ENCODE results near the gene VWA7. TPM values are rescaled to one million over a fixed set of nuclear protein-coding genes. Genes with fewer than 3 reads are reported as not detected.

Gene VWA7
- total RNA-seq, 1 donor from 2014 or later, result 3.0 TPM

- no peak for DNase-seq
- no peak within 1 kb of the TSS for H3K4me3 Mint-ChIP-seq
- intact Hi-C loops (cut with micrococcal nuclease), result no loop called here
- peaks cover 6% of the 10 kb centered on the region for H3K36me3 Mint-ChIP-seq (ENCODE audit: low read depth)
- no peaks in the 10 kb centered on the region for H3K9me3 Mint-ChIP-seq
- peaks cover 16% of the 10 kb centered on the region for H3K4me1 Mint-ChIP-seq
- H3K27ac Mint-ChIP-seq, result no peak within 1 kb of the TSS
- peaks cover 4% of the 10 kb centered on the region for H3K27me3 Mint-ChIP-seq
Observed at GRCh38 chr6:31721351-31722020, 55.6 kb downstream of the VWA7 start, which contains the start of gene LY6G6C. LY6G6C (minus strand) TSS chr6:31721746; CDS start chr6:31721679, 67 bp downstream.

- peaks cover 4% of the 10 kb centered on the region for H3K27me3 Mint-ChIP-seq
- no peaks in the 10 kb centered on the region for H3K9me3 Mint-ChIP-seq
- no peak overlapping the region for H3K4me3 Mint-ChIP-seq
- intact Hi-C loops (cut with micrococcal nuclease), result no loop called here
- H3K36me3 Mint-ChIP-seq (ENCODE audit: low read depth), result peaks cover 1% of the 10 kb centered on the region
- H3K27ac Mint-ChIP-seq, result no peak overlapping the region
- H3K4me1 Mint-ChIP-seq, result peaks cover 6% of the 10 kb centered on the region
- DNase-seq, result no peak
Observed at GRCh38 chr6:31720196-31720770, 56.8 kb downstream of the VWA7 start.

GRCh38 chr6:31719001-31719400 lies 58.1 kb downstream of the VWA7 start:
- intact Hi-C loops (cut with micrococcal nuclease), result no loop called here

GRCh38 chr6:31718265-31718664 lies 58.9 kb downstream of the VWA7 start:
- Mint-ChIP-seq H3K36me3 (ENCODE audit: low read depth) (no peaks in the 10 kb centered on the region), H3K9me3 (no peaks in the 10 kb centered on the region), H3K4me1 (peaks cover 4% of the 10 kb centered on the region), H3K27ac (no peak overlapping the region), H3K27me3 (peaks cover 4% of the 10 kb centered on the region), H3K4me3 (no peak overlapping the region)
- intact Hi-C loops (cut with micrococcal nuclease), result no loop called here
- no peak for DNase-seq

More at GRCh38 chr6:31719001-31719400, 58.1 kb downstream of the VWA7 start:
- Mint-ChIP-seq H3K36me3 (ENCODE audit: low read depth) (no peaks in the 10 kb centered on the region), H3K4me1 (peaks cover 6% of the 10 kb centered on the region), H3K9me3 (no peaks in the 10 kb centered on the region), H3K4me3 (no peak overlapping the region), H3K27me3 (peaks cover 4% of the 10 kb centered on the region), H3K27ac (no peak overlapping the region)
- DNase-seq, result no peak

- no peaks in the 10 kb centered on the region for H3K9me3 Mint-ChIP-seq
- DNase-seq, result no peak
- no peaks in the 10 kb centered on the region for H3K36me3 Mint-ChIP-seq (ENCODE audit: low read depth)
- peaks cover 4% of the 10 kb centered on the region for H3K4me1 Mint-ChIP-seq
- peak overlapping the region; percentile 22 for H3K27ac Mint-ChIP-seq
- intact Hi-C loops (cut with micrococcal nuclease), result no loop called here
- H3K27me3 Mint-ChIP-seq, result peaks cover 8% of the 10 kb centered on the region
- H3K4me3 Mint-ChIP-seq, result no peak overlapping the region
Observed at GRCh38 chr6:31717499-31718222, 59.5 kb downstream of the VWA7 start.

Other genes starting within 250 kb of the VWA7 start
- not detected in 2 replicates for gene MCCD1, start 248.4 kb downstream of the VWA7 start, total RNA-seq
- gene DDX39B, start 235.3 kb downstream of the VWA7 start, total RNA-seq, result 696 and 720 TPM in 2 replicates
- gene ATP6V1G2, start 230.7 kb downstream of the VWA7 start, total RNA-seq, result 0.89 and 0.92 TPM in 2 replicates
- 14.8 and 16.2 TPM in 2 replicates for gene NFKBIL1, start 229.7 kb downstream of the VWA7 start, total RNA-seq
- 622 and 631 TPM in 2 replicates for gene LTA, start 205.0 kb downstream of the VWA7 start, total RNA-seq
- gene TNF, start 201.8 kb downstream of the VWA7 start, total RNA-seq, result 294 and 303 TPM in 2 replicates
- gene LTB, start 194.9 kb downstream of the VWA7 start, total RNA-seq, result 134 and 136 TPM in 2 replicates
- 42.6 and 46.4 TPM in 2 replicates for gene LST1, start 191.1 kb downstream of the VWA7 start, total RNA-seq
- gene NCR3, start 184.3 kb downstream of the VWA7 start, total RNA-seq, result 12.2 and 14.5 TPM in 2 replicates
- gene AIF1, start 162.1 kb downstream of the VWA7 start, total RNA-seq, result 68.2 and 69.6 TPM in 2 replicates
- 290 and 303 TPM in 2 replicates for gene PRRC2A, start 156.6 kb downstream of the VWA7 start, total RNA-seq
- 324 and 342 TPM in 2 replicates for gene BAG6, start 124.7 kb downstream of the VWA7 start, total RNA-seq
- 2.5 and 3.4 TPM in 2 replicates for gene APOM, start 121.4 kb downstream of the VWA7 start, total RNA-seq
- 16.8 and 17.9 TPM in 2 replicates for gene C6orf47, start 116.5 kb downstream of the VWA7 start, total RNA-seq
- gene GPANK1, start 112.3 kb downstream of the VWA7 start, total RNA-seq, result 32.9 and 33.6 TPM in 2 replicates
- 288 and 302 TPM in 2 replicates for gene CSNK2B, start 111.2 kb downstream of the VWA7 start, total RNA-seq
- 32.8 and 33.5 TPM in 2 replicates for gene LY6G5B, start 107.4 kb downstream of the VWA7 start, total RNA-seq
- 4.1 and 4.9 TPM in 2 replicates for gene LY6G5C, start 96.3 kb downstream of the VWA7 start, total RNA-seq
- 43.1 and 44.7 TPM in 2 replicates for gene ABHD16A, start 74.0 kb downstream of the VWA7 start, total RNA-seq
- gene LY6G6F, start 70.5 kb downstream of the VWA7 start, total RNA-seq, result not detected in 2 replicates
- gene LY6G6D, start 62.0 kb downstream of the VWA7 start, total RNA-seq, result not detected in 2 replicates
- gene LY6G6C, start 55.6 kb downstream of the VWA7 start, total RNA-seq, result not detected in 2 replicates
- not detected in 2 replicates for gene MPIG6B, start 54.0 kb downstream of the VWA7 start, total RNA-seq
- gene DDAH2, start 48.0 kb downstream of the VWA7 start, total RNA-seq, result 4.8 and 5.6 TPM in 2 replicates
- gene CLIC1, start 40.8 kb downstream of the VWA7 start, total RNA-seq, result 385 TPM in 2 replicates
- 87.8 and 99.6 TPM in 2 replicates for gene MSH5, start 37.3 kb downstream of the VWA7 start, total RNA-seq
- 15.0 and 17.7 TPM in 2 replicates for gene SAPCD1, start 14.7 kb downstream of the VWA7 start, total RNA-seq
- gene VARS1, start 18.4 kb upstream of the VWA7 start, total RNA-seq, result 173 and 181 TPM in 2 replicates
- 142 and 146 TPM in 2 replicates for gene LSM2, start 29.6 kb upstream of the VWA7 start, total RNA-seq
- 1.8 and 2.5 TPM in 2 replicates for gene HSPA1L, start 38.0 kb upstream of the VWA7 start, total RNA-seq
- gene HSPA1A, start 38.2 kb upstream of the VWA7 start, total RNA-seq, result 189 and 190 TPM in 2 replicates
- 156 and 161 TPM in 2 replicates for gene HSPA1B, start 50.4 kb upstream of the VWA7 start, total RNA-seq
- 20.4 and 22.2 TPM in 2 replicates for gene NEU1, start 85.5 kb upstream of the VWA7 start, total RNA-seq
- gene SLC44A4, start 101.7 kb upstream of the VWA7 start, total RNA-seq, result 0.21 TPM in 1 of 2 replicates, not detected in the other
- gene EHMT2, start 120.4 kb upstream of the VWA7 start, total RNA-seq, result 73.5 and 79.3 TPM in 2 replicates
- 3.7 and 4.6 TPM in 2 replicates for gene ZBTB12, start 124.8 kb upstream of the VWA7 start, total RNA-seq
- gene C2, start 150.4 kb upstream of the VWA7 start, total RNA-seq, result 0.30 and 0.43 TPM in 2 replicates
- gene CFB, start 168.8 kb upstream of the VWA7 start, total RNA-seq, result 0.17 TPM in 1 of 2 replicates, not detected in the other
- gene NELFE, start 181.6 kb upstream of the VWA7 start, total RNA-seq, result 85.8 and 88.5 TPM in 2 replicates
- gene SKIC2, start 181.8 kb upstream of the VWA7 start, total RNA-seq, result 92.8 and 93.7 TPM in 2 replicates
- 13.2 and 14.1 TPM in 2 replicates for gene DXO, start 194.8 kb upstream of the VWA7 start, total RNA-seq
- gene C4A, start 204.7 kb upstream of the VWA7 start, total RNA-seq, result 2.7 and 3.3 TPM in 2 replicates
- 2.9 and 3.7 TPM in 2 replicates for gene C4B, start 237.5 kb upstream of the VWA7 start, total RNA-seq

Data from activated CD4-positive, alpha-beta T cell treated with anti-CD3 and anti-CD28 coated beads, Interleukin-2, amount 10 ng/mL, durations not matched to agents 24 days and 14 days (primary cell).